Effector memory CD4-positive, alpha-beta T cell (primary cell): Measurements from ENCODE around the gene GPHN.
"Not testable (repeated sequence)": the region's sequence is repeated elsewhere in the genome, so short reads cannot be mapped to it uniquely, and the experiment has no call there.

Experiments
- DNase-seq, 3 donors: peaks; one replicate each; pipeline ENCODE4 v3.0.0-alpha.2; 2020
- H3K27ac ChIP-seq: 2 replicates; pipeline ENCODE4 v1.7.0; 2013; ENCODE audit warnings: mild to moderate bottlenecking, low read length, moderate library complexity; ENCODE audit not compliant: insufficient read depth, poor library complexity, severe bottlenecking
- H3K27me3 ChIP-seq: replicated peaks from 2 replicates; pipeline ENCODE4 v1.7.0; 2013; ENCODE audit warnings: mild to moderate bottlenecking, low read length; ENCODE audit not compliant: insufficient read depth, control insufficient read depth, poor library complexity, severe bottlenecking
- H3K36me3 ChIP-seq: 2 replicates; pipeline ENCODE4 v1.7.0; 2013; ENCODE audit warnings: mild to moderate bottlenecking, low read length, moderate library complexity; ENCODE audit not compliant: control insufficient read depth, insufficient read depth
- H3K4me1 ChIP-seq: 2 replicates; pipeline ENCODE4 v1.7.0; 2013; ENCODE audit warnings: low read length, mild to moderate bottlenecking; ENCODE audit not compliant: control insufficient read depth, insufficient read depth, poor library complexity, severe bottlenecking
- H3K4me3 ChIP-seq: 2 replicates; pipeline ENCODE4 v1.7.0; 2013; ENCODE audit warnings: low read length, low read depth, mild to moderate bottlenecking; ENCODE audit not compliant: insufficient read depth, poor library complexity, severe bottlenecking
- H3K9me3 ChIP-seq: 2 replicates; pipeline ENCODE4 v1.7.0; 2013; ENCODE audit warnings: mild to moderate bottlenecking, low read length, moderate library complexity; ENCODE audit not compliant: control insufficient read depth

The GPHN gene

DNA sequence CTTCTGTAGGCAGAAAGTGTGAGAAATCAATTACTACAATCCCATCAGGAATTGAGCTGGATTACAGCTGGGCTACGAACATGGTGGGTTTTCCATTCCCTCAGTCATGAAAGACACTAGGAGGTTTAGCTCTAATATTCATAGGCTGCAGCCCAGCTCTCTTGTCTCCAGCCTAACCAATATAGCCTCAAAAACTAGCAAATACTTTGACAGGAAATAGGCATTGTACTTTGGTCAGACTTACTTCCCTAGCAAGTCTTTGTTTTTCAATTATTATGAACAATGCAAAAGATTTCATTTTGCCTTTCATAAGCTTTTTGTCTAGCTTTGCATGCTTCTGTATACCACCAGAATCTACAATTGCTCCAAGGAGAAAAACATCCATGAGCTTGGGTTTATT is 296.2 kb downstream of the GPHN start:
- H3K4me1 ChIP-seq, result no peaks in the 10 kb centered on the region
- no peaks in the 10 kb centered on the region for H3K36me3 ChIP-seq
- H3K27ac ChIP-seq, result no peak overlapping the region
- H3K9me3 ChIP-seq, result no peaks in the 10 kb centered on the region
- H3K4me3 ChIP-seq, result no peak overlapping the region
- no peaks in the 10 kb centered on the region for H3K27me3 ChIP-seq
- DNase-seq, result no peak

GRCh38 chr14:66813636-66814035 is 305.7 kb downstream of the GPHN start:
- Histone ChIP-seq H3K27ac (no peak overlapping the region), H3K4me3 (no peak overlapping the region), H3K4me1 (no peaks in the 10 kb centered on the region), H3K9me3 (peaks cover 9% of the 10 kb centered on the region), H3K36me3 (no peaks in the 10 kb centered on the region), H3K27me3 (no peaks in the 10 kb centered on the region)
- no peak for DNase-seq

DNA sequence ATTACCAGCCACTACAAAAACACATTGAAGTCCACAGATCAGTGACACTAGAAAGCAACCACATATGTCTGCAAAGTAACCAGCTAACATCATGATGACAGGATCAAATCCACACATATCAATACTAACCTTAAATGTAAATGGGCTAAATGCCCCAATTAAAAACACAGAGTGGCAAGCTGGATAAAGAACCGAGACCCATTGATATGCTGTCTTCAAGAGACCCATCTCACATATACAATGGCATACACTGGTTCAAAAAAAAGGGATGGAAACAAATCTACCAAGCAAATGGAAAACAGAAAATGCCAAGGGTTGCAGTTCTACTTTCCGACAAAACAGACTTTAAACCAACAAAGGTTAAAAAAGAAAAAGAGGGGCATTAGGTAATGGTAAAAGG is 307.7 kb downstream of the GPHN start:
- no peak for DNase-seq

GRCh38 chr14:66824251-66824650 is 316.3 kb downstream of the GPHN start:
- H3K4me1 ChIP-seq, result no peaks in the 10 kb centered on the region
- H3K4me3 ChIP-seq, result no peak overlapping the region
- H3K36me3 ChIP-seq, result no peaks in the 10 kb centered on the region
- H3K27ac ChIP-seq, result no peak overlapping the region
- no peaks in the 10 kb centered on the region for H3K9me3 ChIP-seq
- no peak for DNase-seq
- H3K27me3 ChIP-seq, result no peaks in the 10 kb centered on the region

More for the DNA sequence above, 307.7 kb downstream of the GPHN start:
- Histone ChIP-seq H3K9me3 (peaks cover 9% of the 10 kb centered on the region), H3K4me3 (no peak overlapping the region), H3K4me1 (no peaks in the 10 kb centered on the region), H3K36me3 (no peaks in the 10 kb centered on the region), H3K27ac (no peak overlapping the region), H3K27me3 (no peaks in the 10 kb centered on the region)

GRCh38 chr14:66827182-66827581 is 319.2 kb downstream of the GPHN start:
- no peak overlapping the region for H3K27ac ChIP-seq
- H3K36me3 ChIP-seq, result no peaks in the 10 kb centered on the region
- no peak overlapping the region for H3K4me3 ChIP-seq
- H3K9me3 ChIP-seq, result no peaks in the 10 kb centered on the region
- H3K27me3 ChIP-seq, result no peaks in the 10 kb centered on the region
- H3K4me1 ChIP-seq, result no peaks in the 10 kb centered on the region
- DNase-seq, result no peak

GRCh38 chr14:66831173-66831572 is 323.2 kb downstream of the GPHN start:
- H3K9me3 ChIP-seq, result no peaks in the 10 kb centered on the region
- no peaks in the 10 kb centered on the region for H3K4me1 ChIP-seq
- H3K4me3 ChIP-seq, result no peak overlapping the region
- H3K36me3 ChIP-seq, result no peaks in the 10 kb centered on the region
- H3K27me3 ChIP-seq, result no peaks in the 10 kb centered on the region
- no peak for DNase-seq
- no peak overlapping the region for H3K27ac ChIP-seq

- Histone ChIP-seq H3K9me3 (no peaks in the 10 kb centered on the region), H3K36me3 (no peaks in the 10 kb centered on the region), H3K27me3 (no peaks in the 10 kb centered on the region), H3K4me1 (no peaks in the 10 kb centered on the region), H3K4me3 (no peak overlapping the region), H3K27ac (no peak overlapping the region)
- DNase-seq, result no peak
Measured at GRCh38 chr14:66833816-66834215, 325.9 kb downstream of the GPHN start.

DNA sequence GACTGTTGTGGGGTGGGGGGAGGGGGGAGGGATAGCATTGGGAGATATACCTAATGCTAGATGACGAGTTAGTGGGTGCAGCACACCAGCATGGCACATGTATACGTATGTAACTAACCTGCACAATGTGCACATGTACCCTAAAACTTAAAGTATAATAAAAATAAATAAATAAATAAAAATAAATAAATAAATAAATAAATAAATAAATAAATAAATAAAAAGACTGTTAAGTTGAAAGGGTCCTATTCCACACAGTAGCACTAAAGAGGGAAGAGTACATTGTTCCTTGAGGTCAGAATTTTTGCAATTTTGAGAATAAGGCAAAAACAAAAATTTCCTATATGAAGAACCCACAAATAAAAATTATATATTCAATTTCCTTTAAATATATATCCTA is 329.5 kb downstream of the GPHN start:
- H3K4me3 ChIP-seq, H3K27ac ChIP-seq, H3K4me1 ChIP-seq, H3K36me3 ChIP-seq, H3K27me3 ChIP-seq, H3K9me3 ChIP-seq, DNase-seq: not testable (repeated sequence)

GRCh38 chr14:66842911-66843512 is 335.1 kb downstream of the GPHN start:
- no peaks in the 10 kb centered on the region for H3K27me3 ChIP-seq
- no peak overlapping the region for H3K4me3 ChIP-seq
- no peak overlapping the region for H3K27ac ChIP-seq
- no peaks in the 10 kb centered on the region for H3K9me3 ChIP-seq
- H3K4me1 ChIP-seq, result no peaks in the 10 kb centered on the region
- H3K36me3 ChIP-seq, result no peaks in the 10 kb centered on the region
- no peak for DNase-seq

DNA sequence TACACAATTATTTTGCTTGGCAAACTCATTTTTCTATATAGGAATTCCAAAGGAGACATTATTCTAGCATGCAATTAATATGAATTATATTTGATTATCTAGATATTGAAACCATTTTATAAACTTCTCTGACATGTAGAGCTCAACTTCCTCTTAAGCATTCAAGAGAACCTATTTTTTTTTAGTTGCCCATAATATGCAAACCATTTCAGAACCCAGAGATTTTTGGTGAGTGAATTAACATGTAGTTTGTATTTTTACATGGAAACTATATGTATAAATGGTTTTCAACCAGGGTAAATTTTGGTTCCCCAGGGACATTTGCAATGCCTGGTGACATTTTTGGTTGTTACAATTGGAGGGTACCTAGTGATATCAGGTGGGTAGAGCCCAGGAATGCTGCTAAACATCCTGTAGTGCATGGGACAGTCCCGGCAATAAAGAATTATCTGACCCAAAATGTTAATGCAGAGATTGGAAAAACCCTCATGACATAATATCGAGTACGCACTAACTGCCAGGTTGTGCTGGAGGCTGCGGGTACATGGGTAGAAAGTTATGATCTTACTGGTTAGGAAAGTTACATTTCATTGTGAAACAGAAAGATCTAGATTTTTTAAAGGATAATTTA is 342.4 kb downstream of the GPHN start:
- Histone ChIP-seq H3K4me3 (no peak overlapping the region), H3K27me3 (no peaks in the 10 kb centered on the region), H3K9me3 (no peaks in the 10 kb centered on the region), H3K36me3 (no peaks in the 10 kb centered on the region), H3K4me1 (no peaks in the 10 kb centered on the region), H3K27ac (no peak overlapping the region)
- no peak for DNase-seq
